Measurements from ENCODE around the gene RPL36AL. TPM values are rescaled to one million over a fixed set of nuclear protein-coding genes. Genes with fewer than 3 reads are reported as not detected.
"Not testable (repeated sequence)": the region's sequence is repeated elsewhere in the genome, so short reads cannot be mapped to it uniquely, and the experiment has no call there.

RPL36AL gene
- total RNA-seq, 1 donor from 2014 or later: 237 TPM

GRCh38 chr14:49633640-49634546, 13.5 kb upstream of the RPL36AL start:
- intact Hi-C loops (cut with micrococcal nuclease): loop anchor here (1.0 to 5.0 kb wide), 8 partner anchors 14 to 898 kb away; partner anchors contain the start of genes KLHDC2, LRR1, MAP4K5 and MGAT2
- Mint-ChIP-seq H3K9me3 (no peaks in the 10 kb centered on the region), H3K27ac (peak overlapping the region; percentile 96), H3K4me1 (ENCODE audit: low read depth) (peaks cover 39% of the 10 kb centered on the region), H3K4me3 (peak overlapping the region; percentile 93), H3K27me3 (ENCODE audit: insufficient read depth) (no peaks in the 10 kb centered on the region), H3K36me3 (ENCODE audit: low read depth) (peaks cover 21% of the 10 kb centered on the region)
- DNase-seq (ENCODE audit: low spot score): peak; percentile 93

- Mint-ChIP-seq H3K27me3 (ENCODE audit: insufficient read depth) (no peaks in the 10 kb centered on the region), H3K27ac (peak overlapping the region; percentile 53), H3K36me3 (ENCODE audit: low read depth) (peaks cover 38% of the 10 kb centered on the region), H3K4me3 (peak overlapping the region; percentile 98), H3K9me3 (no peaks in the 10 kb centered on the region), H3K4me1 (ENCODE audit: low read depth) (peaks cover 51% of the 10 kb centered on the region)
- intact Hi-C loops (cut with micrococcal nuclease): loop anchor here (5.0 kb wide), 2 partner anchors 378 to 608 kb away; partner anchors contain the start of gene SOS2
- DNase-seq (ENCODE audit: low spot score): no peak
Observed at GRCh38 chr14:49623941-49624839, 3.8 kb upstream of the RPL36AL start.

GRCh38 chr14:49623387-49623786, 3.0 kb upstream of the RPL36AL start:
- DNase-seq (ENCODE audit: low spot score): no peak
- intact Hi-C loops (cut with micrococcal nuclease): loop anchor here (5.0 kb wide), 2 partner anchors 379 to 609 kb away; partner anchors contain the start of gene SOS2
- Mint-ChIP-seq H3K36me3 (ENCODE audit: low read depth) (peaks cover 46% of the 10 kb centered on the region), H3K4me1 (ENCODE audit: low read depth) (peaks cover 53% of the 10 kb centered on the region), H3K27ac (peak overlapping the region; percentile 53), H3K9me3 (no peaks in the 10 kb centered on the region), H3K4me3 (peak overlapping the region; percentile 98), H3K27me3 (ENCODE audit: insufficient read depth) (no peaks in the 10 kb centered on the region)

- Mint-ChIP-seq H3K36me3 (ENCODE audit: low read depth) (peaks cover 50% of the 10 kb centered on the region), H3K9me3 (no peaks in the 10 kb centered on the region), H3K4me1 (ENCODE audit: low read depth) (peaks cover 55% of the 10 kb centered on the region), H3K4me3 (peak overlapping the region; percentile 98), H3K27ac (peak overlapping the region; percentile 76), H3K27me3 (ENCODE audit: insufficient read depth) (no peaks in the 10 kb centered on the region)
- no peak for DNase-seq (ENCODE audit: low spot score)
- intact Hi-C loops (cut with micrococcal nuclease): loop anchor here (5.0 kb wide), 2 partner anchors 380 to 610 kb away; partner anchors contain the start of gene SOS2
Observed at GRCh38 chr14:49622022-49622607, 1.7 kb upstream of the RPL36AL start.

GRCh38 chr14:49621114-49621881, 872 bp upstream of the RPL36AL start:
- H3K4me3 Mint-ChIP-seq: peak overlapping the region; percentile 98
- intact Hi-C loops (cut with micrococcal nuclease): loop anchor here (2.0 to 5.0 kb wide), 4 partner anchors 232 to 611 kb away; partner anchors contain the start of genes ARF6, NEMF and SOS2
- H3K27ac Mint-ChIP-seq: peak overlapping the region; percentile 98
- no peaks in the 10 kb centered on the region for H3K9me3 Mint-ChIP-seq
- peaks cover under 1% of the 10 kb centered on the region for H3K27me3 Mint-ChIP-seq (ENCODE audit: insufficient read depth)
- peaks cover 49% of the 10 kb centered on the region for H3K36me3 Mint-ChIP-seq (ENCODE audit: low read depth)
- peaks cover 57% of the 10 kb centered on the region for H3K4me1 Mint-ChIP-seq (ENCODE audit: low read depth)
- DNase-seq (ENCODE audit: low spot score): no peak

- Mint-ChIP-seq H3K27me3 (ENCODE audit: insufficient read depth) (peaks cover 2% of the 10 kb centered on the region), H3K9me3 (no peaks in the 10 kb centered on the region), H3K27ac (peak overlapping the region; percentile 98), H3K36me3 (ENCODE audit: low read depth) (peaks cover 45% of the 10 kb centered on the region), H3K4me3 (peak overlapping the region; percentile 98), H3K4me1 (ENCODE audit: low read depth) (peaks cover 48% of the 10 kb centered on the region)
- intact Hi-C loops (cut with micrococcal nuclease): loop anchor here (1.0 to 5.0 kb wide), 11 partner anchors 15 to 693 kb away; partner anchors contain the start of genes ARF6, DMAC2L, KLHDC2 and L2HGDH
- DNase-seq (ENCODE audit: low spot score): no peak
Observed at GRCh38 chr14:49619730-49620129, 696 bp downstream of the RPL36AL start.

- Mint-ChIP-seq H3K27ac (peak overlapping the region; percentile 98), H3K36me3 (ENCODE audit: low read depth) (peaks cover 45% of the 10 kb centered on the region), H3K4me3 (peak overlapping the region; percentile 98), H3K4me1 (ENCODE audit: low read depth) (peaks cover 44% of the 10 kb centered on the region)
- intact Hi-C loops (cut with micrococcal nuclease); H3K9me3 Mint-ChIP-seq; H3K27me3 Mint-ChIP-seq (ENCODE audit: insufficient read depth); DNase-seq (ENCODE audit: low spot score): not testable (repeated sequence)
Observed at GRCh38 chr14:49619273-49619672, 1.2 kb downstream of the RPL36AL start.

- H3K9me3 Mint-ChIP-seq: no peaks in the 10 kb centered on the region
- H3K27ac Mint-ChIP-seq: no peak overlapping the region
- intact Hi-C loops (cut with micrococcal nuclease): no loop called here
- H3K4me1 Mint-ChIP-seq (ENCODE audit: low read depth): peaks cover 32% of the 10 kb centered on the region
- H3K4me3 Mint-ChIP-seq: peak overlapping the region; percentile 98
- H3K36me3 Mint-ChIP-seq (ENCODE audit: low read depth): peaks cover 47% of the 10 kb centered on the region
- no peak for DNase-seq (ENCODE audit: low spot score)
- H3K27me3 Mint-ChIP-seq (ENCODE audit: insufficient read depth): peaks cover 2% of the 10 kb centered on the region
Observed at GRCh38 chr14:49617852-49618519, 2.4 kb downstream of the RPL36AL start.

- H3K27ac Mint-ChIP-seq: no peak overlapping the region
- H3K36me3 Mint-ChIP-seq (ENCODE audit: low read depth): peaks cover 36% of the 10 kb centered on the region
- no peaks in the 10 kb centered on the region for H3K9me3 Mint-ChIP-seq
Observed at GRCh38 chr14:49615776-49616175, 4.7 kb downstream of the RPL36AL start.

GRCh38 chr14:49614196-49614595, 6.2 kb downstream of the RPL36AL start:
- H3K4me3 Mint-ChIP-seq: no peak overlapping the region
- peaks cover 30% of the 10 kb centered on the region for H3K36me3 Mint-ChIP-seq (ENCODE audit: low read depth)
- H3K4me1 Mint-ChIP-seq (ENCODE audit: low read depth): peaks cover 25% of the 10 kb centered on the region
- intact Hi-C loops (cut with micrococcal nuclease): no loop called here
- peaks cover 2% of the 10 kb centered on the region for H3K27me3 Mint-ChIP-seq (ENCODE audit: insufficient read depth)
- no peaks in the 10 kb centered on the region for H3K9me3 Mint-ChIP-seq
- H3K27ac Mint-ChIP-seq: peak overlapping the region; percentile 35
- no peak for DNase-seq (ENCODE audit: low spot score)

More at GRCh38 chr14:49615776-49616175, 4.7 kb downstream of the RPL36AL start:
- H3K27me3 Mint-ChIP-seq (ENCODE audit: insufficient read depth): peaks cover 2% of the 10 kb centered on the region
- no peak for DNase-seq (ENCODE audit: low spot score)
- H3K4me3 Mint-ChIP-seq: no peak overlapping the region
- peaks cover 26% of the 10 kb centered on the region for H3K4me1 Mint-ChIP-seq (ENCODE audit: low read depth)
- intact Hi-C loops (cut with micrococcal nuclease): no loop called here

GRCh38 chr14:49612671-49613070, 7.8 kb downstream of the RPL36AL start:
- Mint-ChIP-seq H3K4me1 (ENCODE audit: low read depth) (peaks cover 20% of the 10 kb centered on the region), H3K27me3 (ENCODE audit: insufficient read depth) (peaks cover 2% of the 10 kb centered on the region), H3K36me3 (ENCODE audit: low read depth) (peaks cover 22% of the 10 kb centered on the region), H3K27ac (no peak overlapping the region), H3K9me3 (no peaks in the 10 kb centered on the region), H3K4me3 (no peak overlapping the region)
- intact Hi-C loops (cut with micrococcal nuclease): no loop called here
- DNase-seq (ENCODE audit: low spot score): no peak

Measured in activated T-helper 1 cell treated with anti-CD3 and anti-CD28 coated beads, Interleukin-12 subunit alpha, Interleukin-12 subunit beta, Interleukin-2, Interleukin-4 antibody, amounts not matched to agents 30 ng/mL and 10 ng/mL and 1 ng/mL, durations not matched to agents 14 hours and 24 hours and 36 hours (primary cell).